HepG2 (cell line): ENCODE results near the gene CCDC17. TPM values are rescaled to one million over a fixed set of nuclear protein-coding genes. Genes with fewer than 3 reads are reported as not detected.

Experiments used
- E2F2 ChIP-seq: sonication (generic); formaldehyde crosslinking; IDR thresholded peaks from 2 replicates; pipeline ENCODE4 v1.4.0; 2020; ENCODE audit warnings: missing genetic modification reagents, borderline replicate concordance
- HDAC2 ChIP-seq: sonication (generic); formaldehyde crosslinking; IDR thresholded peaks from 2 replicates; pipeline ENCODE4 v1.4.0; 2020; ENCODE audit warnings: missing genetic modification reagents
- HNF4A ChIP-seq: sonication (generic); formaldehyde crosslinking; IDR thresholded peaks from 2 replicates; pipeline ENCODE4 v1.4.0; 2020; ENCODE audit warnings: missing genetic modification reagents
- HNRNPL ChIP-seq: fragments of 200-400 bp; formaldehyde crosslinking; IDR thresholded peaks from 2 replicates; pipeline ENCODE4 v1.6.1; 2017; ENCODE audit warnings: mild to moderate bottlenecking, low read depth, low read length
- MAFF ChIP-seq: IDR thresholded peaks from 2 replicates; pipeline ENCODE4 v1.6.1; 2011; ENCODE audit warnings: low read depth, low read length, improper control_type of control experiment
- MTF1 ChIP-seq: sonication (generic); formaldehyde crosslinking; IDR thresholded peaks from 2 replicates; pipeline ENCODE4 v1.5.0; 2020; ENCODE audit warnings: missing genetic modification reagents
- NAIF1 ChIP-seq: sonication (generic); formaldehyde crosslinking; IDR thresholded peaks from 2 replicates; pipeline ENCODE4 v1.5.0; 2020; ENCODE audit warnings: mild to moderate bottlenecking, missing genetic modification reagents, borderline replicate concordance
- PAF1 ChIP-seq: IDR thresholded peaks from 2 replicates; pipeline ENCODE4 v1.6.1; 2016; ENCODE audit warnings: missing genetic modification reagents, missing compliant biosample characterization
- SOX13 ChIP-seq, 3 experiments: fragments of 450-650 bp in 1 of 3; sonication (generic) in 1 of 3; formaldehyde crosslinking in 1 of 3; IDR thresholded peaks in 2 of 3; conservative IDR thresholded peaks in 1 of 3; 2 replicates each; pipeline versions ENCODE4 v1.5.0 to v1.6.1; 2016 to 2020; ENCODE audit warnings: antibody characterized with exemption in 1 of 3, mild to moderate bottlenecking in 1 of 3, missing compliant biosample characterization in 1 of 3, missing genetic modification reagents in 1 of 3, moderate library complexity in 1 of 3
- TCF12 ChIP-seq, 2 experiments: fragments of 450-650 bp in 1 of 2; sonication (generic) in 1 of 2; formaldehyde crosslinking in 1 of 2; IDR thresholded peaks; 2 replicates each; pipeline versions ENCODE4 v1.6.1 to v1.8.0; 2017 to 2022; ENCODE audit warnings: antibody characterized with exemption in 1 of 2, mild to moderate bottlenecking in 1 of 2, missing genetic modification reagents in 1 of 2, moderate library complexity in 1 of 2
- WIZ ChIP-seq: sonication (generic); formaldehyde crosslinking; IDR thresholded peaks from 2 replicates; pipeline ENCODE4 v1.5.1; 2020; ENCODE audit warnings: mild to moderate bottlenecking, missing genetic modification reagents
- ZBTB46 ChIP-seq: sonication (generic); formaldehyde crosslinking; IDR thresholded peaks from 2 replicates; pipeline ENCODE4 v1.4.0; 2020; ENCODE audit warnings: mild to moderate bottlenecking, missing genetic modification reagents, borderline replicate concordance
- ZFP90 ChIP-seq: sonication (generic); formaldehyde crosslinking; IDR thresholded peaks from 2 replicates; pipeline ENCODE4 v1.8.0; 2022; ENCODE audit warnings: missing genetic modification reagents, mild to moderate bottlenecking, inconsistent platforms, borderline replicate concordance
- ZNF317 ChIP-seq: sonication (generic); formaldehyde crosslinking; IDR thresholded peaks from 2 replicates; pipeline ENCODE4 v1.5.0; 2020; ENCODE audit warnings: mild to moderate bottlenecking, missing genetic modification reagents
- ZNF607 ChIP-seq: sonication (generic); formaldehyde crosslinking; IDR thresholded peaks from 2 replicates; pipeline ENCODE4 v1.5.1; 2020; ENCODE audit warnings: missing genetic modification reagents, mild to moderate bottlenecking, borderline replicate concordance
- ZNF816 ChIP-seq: sonication (generic); formaldehyde crosslinking; IDR thresholded peaks from 2 replicates; pipeline ENCODE4 v1.8.0; 2022; ENCODE audit warnings: missing genetic modification reagents, mild to moderate bottlenecking, borderline replicate concordance
- polyA plus RNA-seq, 8 experiments: library from polyadenylated mRNA; depleted of rRNA in 3 of 8; stranded (reverse) in 7 of 8; unstranded in 1 of 8; fragments of >200 nt; fragmentation: Illumina TruSeq in 4 of 8; extraction: Trizol in 4 of 8; gene quantifications; 2 replicates each; pipeline versions ENCODE4 v1.2.1 to v1.2.3, GENCODE V29; 2011 to 2016; ENCODE audit warnings: low read depth in 4 of 8, missing spikeins in 1 of 8, mixed read lengths in 1 of 8; ENCODE audit not compliant: insufficient read depth in 1 of 8
- total RNA-seq, 5 experiments: library from RNA; depleted of rRNA; stranded (reverse); fragments of >200 nt; fragmentation: Illumina TruSeq; extraction: Trizol; gene quantifications; 2 replicates each; pipeline ENCODE4 v1.2.3, GENCODE V29; 2016; ENCODE audit warnings: low read depth in 1 of 5
- TF ChIP-seq, protein P1 (sequence below): sonication (generic); formaldehyde crosslinking; IDR thresholded peaks from 2 replicates; pipeline ENCODE4 v1.4.0; 2020; ENCODE audit warnings: missing genetic modification reagents
- TF ChIP-seq, protein P2 (sequence below): sonication (generic); formaldehyde crosslinking; IDR thresholded peaks from 2 replicates; pipeline ENCODE4 v1.4.0; 2020; ENCODE audit warnings: missing genetic modification reagents
- TF ChIP-seq, protein P3 (sequence below): sonication (generic); formaldehyde crosslinking; IDR thresholded peaks from 2 replicates; pipeline ENCODE4 v1.5.1; 2020; ENCODE audit warnings: missing genetic modification reagents, mild to moderate bottlenecking, borderline replicate concordance

The CCDC17 gene
- total and polyA plus RNA-seq, 2 of the 13 experiments (the other 11 are each of a cell fraction or from before 2014, with no cell fraction given), result 1.5 to 3.3 TPM

- TF ChIP-seq SOX13 (IDR thresholded peaks at IDR 0.05) (no peak), SOX13 (CRISPR knock-in tag; conservative IDR thresholded peaks at IDR 0.05 in 1 of 2, IDR thresholded peaks at IDR 0.05 in 1 of 2) (peak in 1 of 2 experiments; percentile 53; a peak in 1 of 4 replicates), NAIF1 (no peak), WIZ (CRISPR knock-in tag) (no peak), E2F2 (0 out of 2 replicates have a peak, but pooled peaks have one; percentile 19), MTF1 (CRISPR knock-in tag) (0 out of 2 replicates have a peak, but pooled peaks have one; percentile 17), ZFP90 (CRISPR knock-in tag) (no peak), HDAC2 (peak; percentile 40; the same call in 1 of the 2 replicates), ZNF317 (no peak), ZNF607 (CRISPR knock-in tag) (0 out of 2 replicates have a peak, but pooled peaks have one; percentile 6), TCF12 (IDR thresholded peaks at IDR 0.05) (no peak), TCF12 (CRISPR knock-in tag; IDR thresholded peaks at IDR 0.05) (no peak), PAF1 (CRISPR knock-in tag) (no peak), ZNF816 (CRISPR knock-in tag) (no peak), HNF4A (no peak; the same call in 1 of the 2 replicates), ZBTB46 (no peak), MAFF (no peak), HNRNPL (no peak)
- TF ChIP-seq, protein P1, sequence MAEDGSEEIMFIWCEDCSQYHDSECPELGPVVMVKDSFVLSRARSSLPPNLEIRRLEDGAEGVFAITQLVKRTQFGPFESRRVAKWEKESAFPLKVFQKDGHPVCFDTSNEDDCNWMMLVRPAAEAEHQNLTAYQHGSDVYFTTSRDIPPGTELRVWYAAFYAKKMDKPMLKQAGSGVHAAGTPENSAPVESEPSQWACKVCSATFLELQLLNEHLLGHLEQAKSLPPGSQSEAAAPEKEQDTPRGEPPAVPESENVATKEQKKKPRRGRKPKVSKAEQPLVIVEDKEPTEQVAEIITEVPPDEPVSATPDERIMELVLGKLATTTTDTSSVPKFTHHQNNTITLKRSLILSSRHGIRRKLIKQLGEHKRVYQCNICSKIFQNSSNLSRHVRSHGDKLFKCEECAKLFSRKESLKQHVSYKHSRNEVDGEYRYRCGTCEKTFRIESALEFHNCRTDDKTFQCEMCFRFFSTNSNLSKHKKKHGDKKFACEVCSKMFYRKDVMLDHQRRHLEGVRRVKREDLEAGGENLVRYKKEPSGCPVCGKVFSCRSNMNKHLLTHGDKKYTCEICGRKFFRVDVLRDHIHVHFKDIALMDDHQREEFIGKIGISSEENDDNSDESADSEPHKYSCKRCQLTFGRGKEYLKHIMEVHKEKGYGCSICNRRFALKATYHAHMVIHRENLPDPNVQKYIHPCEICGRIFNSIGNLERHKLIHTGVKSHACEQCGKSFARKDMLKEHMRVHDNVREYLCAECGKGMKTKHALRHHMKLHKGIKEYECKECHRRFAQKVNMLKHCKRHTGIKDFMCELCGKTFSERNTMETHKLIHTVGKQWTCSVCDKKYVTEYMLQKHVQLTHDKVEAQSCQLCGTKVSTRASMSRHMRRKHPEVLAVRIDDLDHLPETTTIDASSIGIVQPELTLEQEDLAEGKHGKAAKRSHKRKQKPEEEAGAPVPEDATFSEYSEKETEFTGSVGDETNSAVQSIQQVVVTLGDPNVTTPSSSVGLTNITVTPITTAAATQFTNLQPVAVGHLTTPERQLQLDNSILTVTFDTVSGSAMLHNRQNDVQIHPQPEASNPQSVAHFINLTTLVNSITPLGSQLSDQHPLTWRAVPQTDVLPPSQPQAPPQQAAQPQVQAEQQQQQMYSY (CRISPR knock-in tag), result peak; percentile 9; the same call in 1 of the 2 replicates
- TF ChIP-seq, protein P2, sequence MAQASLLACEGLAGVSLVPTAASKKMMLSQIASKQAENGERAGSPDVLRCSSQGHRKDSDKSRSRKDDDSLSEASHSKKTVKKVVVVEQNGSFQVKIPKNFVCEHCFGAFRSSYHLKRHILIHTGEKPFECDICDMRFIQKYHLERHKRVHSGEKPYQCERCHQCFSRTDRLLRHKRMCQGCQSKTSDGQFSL (CRISPR knock-in tag), result 0 out of 2 replicates have a peak, but pooled peaks have one; percentile 11
- TF ChIP-seq, protein P3, sequence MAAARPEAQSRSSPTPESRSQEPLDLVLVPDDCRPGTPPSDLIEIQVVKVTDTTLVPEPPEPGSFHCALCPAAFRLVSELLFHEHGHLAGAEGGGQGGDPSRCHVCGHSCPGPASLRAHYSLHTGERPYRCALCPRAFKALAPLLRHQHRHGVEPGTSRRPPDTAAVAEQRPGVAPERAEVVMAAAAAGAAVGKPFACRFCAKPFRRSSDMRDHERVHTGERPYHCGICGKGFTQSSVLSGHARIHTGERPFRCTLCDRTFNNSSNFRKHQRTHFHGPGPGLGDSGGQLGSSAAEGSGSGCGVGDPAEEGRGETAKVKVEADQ (CRISPR knock-in tag), result no peak
Measured at GRCh38 chr1:45584351-45585109, 39.3 kb downstream of the CCDC17 start (continued).
